HL-60/S4 (cell line): ENCODE measurements around the gene MUTYH.
"Not testable (repeated sequence)": the region's sequence is repeated elsewhere in the genome, so short reads cannot be mapped to it uniquely, and the experiment has no call there.

ENCODE experiments used
- in situ Hi-C: fragments of 300-500 bp; cut with MboI; formaldehyde crosslinking; loops from 2 replicates; pipeline ENCODE4 v1.14.3; 2022; ENCODE audit warnings: low sequenced_read_pairs

Gene MUTYH

GRCh38 chr1:45339789-45340558 lies at the start of gene MUTYH, which contains the start of gene TOE1:
Gene MUTYH (minus strand): TSS chr1:45340440. CDS start chr1:45334505, 5,935 bp downstream.
Gene TOE1 (plus strand): TSS chr1:45340170. CDS start chr1:45340253, 83 bp downstream.
- in situ Hi-C loops = no loop called here

DNA sequence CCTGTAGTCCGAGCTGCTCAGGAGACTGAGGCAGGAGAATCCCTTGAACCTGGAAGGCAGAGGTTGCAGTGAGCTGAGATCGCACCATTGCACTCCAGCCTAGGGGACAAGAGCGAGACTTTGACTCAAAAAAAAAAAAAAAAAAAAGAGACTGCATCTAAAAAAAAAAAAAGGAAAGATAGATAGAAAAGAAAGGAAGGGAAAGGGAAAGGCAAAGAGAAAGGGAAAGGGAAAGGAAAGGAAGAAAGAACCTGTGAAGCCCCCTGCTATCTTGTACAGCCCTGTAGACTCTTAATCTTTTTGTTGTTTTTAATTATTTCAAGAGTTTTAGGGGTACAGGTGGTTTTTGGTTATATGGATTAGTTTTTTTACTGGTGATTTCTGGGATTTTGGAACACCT lies 46.0 kb upstream of the MUTYH start:
- in situ Hi-C loops = no loop called here

GRCh38 chr1:45385302-45385701 lies 45.1 kb upstream of the MUTYH start:
- in situ Hi-C loops = no loop called here

- in situ Hi-C loops = not testable (repeated sequence)
These were observed 44.0 kb upstream of the MUTYH start for GRCh38 chr1:45384213-45384612.

GRCh38 chr1:45383191-45383590 lies 43.0 kb upstream of the MUTYH start:
- in situ Hi-C loops = no loop called here

- in situ Hi-C loops = no loop called here
These were observed 41.0 kb upstream of the MUTYH start for GRCh38 chr1:45381243-45381642.

GRCh38 chr1:45380730-45381129 lies 40.5 kb upstream of the MUTYH start:
- in situ Hi-C loops = no loop called here

- in situ Hi-C loops = no loop called here
These were observed 39.9 kb upstream of the MUTYH start for GRCh38 chr1:45380125-45380524.

DNA sequence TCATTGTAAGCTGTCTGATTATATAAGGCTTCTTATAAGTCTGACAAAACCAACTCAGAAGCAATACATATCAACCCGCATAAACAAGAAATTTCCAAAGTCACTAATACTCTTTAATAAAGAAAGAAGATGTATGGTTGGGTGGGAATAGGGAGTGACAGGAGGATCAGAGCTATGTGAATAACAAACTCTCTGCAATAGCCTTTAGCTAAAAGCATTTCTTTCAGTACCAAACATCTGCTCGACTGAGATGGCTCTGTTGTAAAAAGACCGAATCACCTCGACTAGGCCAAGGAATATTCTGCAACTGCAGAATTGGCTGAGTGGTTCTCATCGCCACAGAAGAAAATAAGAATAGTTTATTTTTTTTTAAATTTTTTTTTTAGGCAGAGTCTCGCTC lies 39.3 kb upstream of the MUTYH start:
- in situ Hi-C loops = no loop called here

- in situ Hi-C loops = no loop called here
These were observed 37.9 kb upstream of the MUTYH start for GRCh38 chr1:45378184-45378583.

DNA sequence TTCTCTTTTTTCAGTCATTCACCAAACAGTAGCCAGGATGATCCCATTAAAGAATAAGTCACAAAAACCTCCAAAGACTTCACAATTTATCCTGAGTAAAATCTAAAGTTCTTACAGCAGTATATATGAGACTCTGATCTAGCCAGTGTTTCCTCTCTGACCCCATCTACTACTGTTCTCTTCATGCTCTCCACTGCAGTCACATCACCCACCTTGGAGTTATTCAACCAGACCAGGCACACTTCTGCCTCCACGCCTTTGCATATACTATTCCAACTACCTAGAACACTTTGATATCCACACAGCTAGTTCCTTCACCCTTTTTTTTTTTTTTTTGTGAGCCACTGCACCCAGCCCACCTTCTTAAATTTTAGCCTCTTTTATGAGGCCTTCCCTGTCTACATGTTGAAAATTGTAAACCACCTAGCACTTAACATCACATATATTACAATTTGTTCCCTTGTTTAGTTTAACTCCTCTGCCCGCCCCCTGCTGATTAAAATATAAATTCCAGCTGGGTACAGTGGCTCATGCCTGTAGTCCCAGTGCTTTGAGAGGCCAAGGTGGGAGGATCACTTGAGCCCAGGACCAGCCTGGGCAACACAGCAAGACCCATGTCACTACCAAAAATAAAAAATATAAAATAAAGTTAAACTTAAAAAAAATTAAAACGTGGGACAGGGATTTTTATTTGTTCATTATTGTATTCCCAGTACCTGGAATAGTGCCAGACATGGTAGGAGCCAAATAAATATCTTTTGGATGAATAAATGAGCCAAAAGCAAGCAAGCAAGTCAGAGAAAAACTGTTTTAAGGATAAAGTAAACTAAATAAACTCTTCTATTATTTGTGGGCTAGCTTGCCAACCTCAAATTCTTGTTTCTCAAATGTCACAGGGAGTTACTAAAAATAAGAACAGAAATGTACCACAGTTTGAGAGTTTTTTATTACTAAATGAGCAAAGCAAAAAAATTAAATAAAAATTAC lies 35.2 kb upstream of the MUTYH start:
- in situ Hi-C loops = no loop called here

DNA sequence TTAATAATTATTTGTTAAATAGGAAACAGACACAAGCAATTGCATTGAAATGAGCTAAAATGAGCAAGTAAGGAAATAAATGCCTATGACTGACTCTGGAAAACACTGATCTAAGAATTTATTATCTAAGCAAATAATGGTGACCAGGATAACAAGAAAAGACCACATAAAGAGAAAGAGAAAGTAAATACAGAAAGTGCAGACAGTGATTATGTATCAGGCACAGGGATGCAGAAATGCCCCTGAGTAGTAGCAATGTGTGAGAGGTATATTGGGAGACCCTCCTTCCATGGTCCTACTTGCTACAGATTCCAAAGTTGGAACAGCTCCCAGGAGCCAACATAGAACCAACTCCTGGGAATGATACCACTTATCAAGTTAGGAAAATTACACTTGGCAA lies 33.3 kb upstream of the MUTYH start:
- in situ Hi-C loops = no loop called here

GRCh38 chr1:45370575-45370974 lies 30.3 kb upstream of the MUTYH start:
- in situ Hi-C loops = no loop called here

GRCh38 chr1:45365051-45365450 lies 24.8 kb upstream of the MUTYH start:
- in situ Hi-C loops = no loop called here

- in situ Hi-C loops = loop anchor here (5.0 kb wide), 1 partner anchor 128 kb away; the partner anchor contains the start of gene TESK2
These were observed 24.1 kb upstream of the MUTYH start for GRCh38 chr1:45364294-45364693.

DNA sequence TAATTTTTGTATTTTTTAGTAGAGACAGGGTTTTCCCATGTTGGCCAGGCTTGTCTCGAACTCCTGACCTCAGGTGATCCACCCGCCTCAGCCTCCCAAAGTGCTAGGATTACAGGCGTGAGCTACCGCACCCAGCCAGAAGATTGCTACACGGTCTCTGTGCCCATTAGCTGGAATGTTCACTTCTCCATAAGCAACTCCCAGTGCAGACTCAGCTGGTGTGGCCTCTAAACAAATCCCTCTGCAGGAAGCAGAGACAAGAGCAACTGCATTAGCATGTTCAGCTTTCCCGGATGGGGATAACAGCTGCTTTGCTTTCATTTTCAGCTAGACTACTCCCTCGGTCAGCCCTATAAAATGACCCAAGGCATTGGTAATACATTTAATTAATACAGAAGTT lies 20.7 kb upstream of the MUTYH start:
- in situ Hi-C loops = loop anchor here (5.0 kb wide), 1 partner anchor 131 kb away; the partner anchor contains the start of gene TESK2

- in situ Hi-C loops = loop anchor here (5.0 to 10.0 kb wide), 2 partner anchors 132 to 215 kb away; partner anchors contain the start of gene TESK2
These were observed 19.8 kb upstream of the MUTYH start for GRCh38 chr1:45359882-45360513.

GRCh38 chr1:45356186-45356585 lies 15.9 kb upstream of the MUTYH start:
- in situ Hi-C loops = loop anchor here (10.0 kb wide), 1 partner anchor 219 kb away; no protein-coding TSS in a partner anchor

DNA sequence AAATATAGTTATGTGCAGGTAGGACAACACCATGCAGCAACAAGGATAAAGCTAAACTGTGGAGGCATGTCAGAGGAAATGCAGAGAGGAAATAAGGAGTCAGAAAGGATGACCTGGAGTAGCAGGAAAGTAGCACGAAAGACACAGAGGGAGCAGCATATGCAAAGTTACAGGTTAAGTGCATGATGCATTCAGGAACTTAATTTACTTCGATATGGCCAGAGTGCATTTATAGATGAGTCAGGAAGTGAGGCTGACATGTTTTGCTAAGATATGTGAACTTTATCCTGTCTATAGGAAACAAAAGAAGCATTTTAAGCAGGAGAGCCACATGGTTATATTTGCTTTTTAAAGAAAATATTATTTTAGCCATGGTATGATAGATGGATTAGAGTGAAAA lies 15.4 kb upstream of the MUTYH start:
- in situ Hi-C loops = loop anchor here (10.0 kb wide), 1 partner anchor 219 kb away; no protein-coding TSS in a partner anchor

GRCh38 chr1:45354838-45355237 lies 14.6 kb upstream of the MUTYH start:
- in situ Hi-C loops = loop anchor here (10.0 kb wide), 1 partner anchor 220 kb away; no protein-coding TSS in a partner anchor

DNA sequence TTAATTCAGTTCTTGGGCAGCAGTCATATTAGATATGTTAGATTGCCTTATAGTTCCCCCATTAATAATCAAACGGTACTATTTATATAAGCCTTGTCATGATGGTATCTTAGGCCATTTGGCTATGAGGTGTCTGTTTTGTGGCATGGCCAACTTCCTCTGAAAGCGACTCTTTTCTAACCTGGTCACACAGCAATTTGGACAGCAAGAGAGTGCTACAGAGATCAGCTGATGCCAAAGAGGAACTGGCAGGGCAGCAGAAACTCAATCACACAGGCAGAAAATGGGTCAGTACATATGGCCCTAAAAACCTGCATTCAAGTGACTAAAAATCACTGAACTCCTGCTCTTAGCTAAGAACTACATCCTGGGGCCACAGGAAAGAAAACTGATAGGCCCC lies 13.4 kb upstream of the MUTYH start:
- in situ Hi-C loops = loop anchor here (10.0 kb wide), 1 partner anchor 221 kb away; no protein-coding TSS in a partner anchor
